ENCODE results near the gene TMEM242. TPM values are rescaled to one million over a fixed set of nuclear protein-coding genes. Genes with fewer than 3 reads are reported as not detected.

TMEM242 gene
- total and polyA plus RNA-seq, 2 of the 13 experiments (the other 11 are each of a cell fraction or from before 2014, with no cell fraction given), result 5.6 to 11.1 TPM

DNA sequence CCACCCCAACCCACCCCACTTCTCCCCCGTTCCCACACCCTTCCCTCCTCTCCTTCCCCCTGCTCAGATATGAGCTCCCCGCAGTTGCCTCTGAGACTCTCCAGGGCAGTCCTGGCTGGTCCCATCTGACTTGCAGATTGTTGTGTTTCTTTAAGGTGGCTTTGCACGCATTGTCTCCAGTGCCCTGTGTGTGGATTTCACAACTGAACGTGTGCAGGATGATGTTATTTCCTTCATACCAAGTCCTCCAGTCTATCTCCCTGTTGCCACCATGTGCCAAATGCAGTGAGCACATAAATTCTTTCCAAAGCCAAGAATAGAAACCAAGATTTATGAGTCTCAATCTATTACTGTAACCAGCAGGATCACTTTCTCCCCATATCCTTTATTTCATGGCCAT, 79.1 kb downstream of the TMEM242 start:
- Histone ChIP-seq H3K27me3 (ENCODE audit: control insufficient read depth in 1 of 2, insufficient read depth in 2 of 2, low read length in 2 of 2) (peaks cover 6 to 52% of the 10 kb centered on the region in 2 experiments; a peak in 3 of 5 replicates), H4K20me1 (ENCODE audit: insufficient read depth, low read length) (no peaks in the 10 kb centered on the region), H3K27ac (ENCODE audit: extremely low read length, insufficient read depth, low read length) (no peak overlapping the region), H3K4me2 (ENCODE audit: low read depth, low read length) (no peak overlapping the region), H3K4me3 (replicated peaks in 1 of 3; ENCODE audit: insufficient read depth in 1 of 3, low read depth in 2 of 3, low read length in 3 of 3) (no peak overlapping the region), H3K36me3 (replicated peaks in 1 of 2; ENCODE audit: control insufficient read depth in 1 of 2, insufficient read depth in 2 of 2, low read length in 2 of 2) (no peaks in the 10 kb centered on the region), H3K9ac (ENCODE audit: insufficient read depth, low read depth, low read length) (no peak overlapping the region), H2AFZ (ENCODE audit: low read length) (no peak overlapping the region), H3K79me2 (ENCODE audit: insufficient read depth, low read length) (no peaks in the 10 kb centered on the region), H3K4me1 (ENCODE audit: insufficient read depth, low read length) (peaks cover 13% of the 10 kb centered on the region), H3K9me3 (ENCODE audit: low read length) (no peaks in the 10 kb centered on the region)
- ChIA-PET CTCF (ENCODE audit: low intra/inter-chr PET ratio, low total read pairs) (no interaction called here), POLR2A (no interaction called here)
- TF ChIP-seq ZNF619 (CRISPR knock-in tag; IDR thresholded peaks at IDR 0.05) (no peak), ZBTB42 (CRISPR knock-in tag; IDR thresholded peaks at IDR 0.05) (no peak), NPAS2 (CRISPR knock-in tag; IDR thresholded peaks at IDR 0.05; ENCODE audit: borderline replicate concordance) (no peak), ZNF407 (CRISPR knock-in tag; IDR thresholded peaks at IDR 0.05; ENCODE audit: not compliant biosample characterization) (no peak), MEIS1 (CRISPR knock-in tag; IDR thresholded peaks at IDR 0.05; ENCODE audit: borderline replicate concordance) (no peak), ATF6 (CRISPR knock-in tag; conservative IDR thresholded peaks at IDR 0.05) (no peak), ZNF589 (CRISPR knock-in tag; conservative IDR thresholded peaks at IDR 0.05) (no peak), YY1 (IDR thresholded peaks at IDR 0.05; ENCODE audit: insufficient read depth, insufficient replicate concordance, low read depth, low read length) (no peak), TGIF2 (CRISPR knock-in tag; IDR thresholded peaks at IDR 0.05) (no peak)
- TF ChIP-seq, protein P1, sequence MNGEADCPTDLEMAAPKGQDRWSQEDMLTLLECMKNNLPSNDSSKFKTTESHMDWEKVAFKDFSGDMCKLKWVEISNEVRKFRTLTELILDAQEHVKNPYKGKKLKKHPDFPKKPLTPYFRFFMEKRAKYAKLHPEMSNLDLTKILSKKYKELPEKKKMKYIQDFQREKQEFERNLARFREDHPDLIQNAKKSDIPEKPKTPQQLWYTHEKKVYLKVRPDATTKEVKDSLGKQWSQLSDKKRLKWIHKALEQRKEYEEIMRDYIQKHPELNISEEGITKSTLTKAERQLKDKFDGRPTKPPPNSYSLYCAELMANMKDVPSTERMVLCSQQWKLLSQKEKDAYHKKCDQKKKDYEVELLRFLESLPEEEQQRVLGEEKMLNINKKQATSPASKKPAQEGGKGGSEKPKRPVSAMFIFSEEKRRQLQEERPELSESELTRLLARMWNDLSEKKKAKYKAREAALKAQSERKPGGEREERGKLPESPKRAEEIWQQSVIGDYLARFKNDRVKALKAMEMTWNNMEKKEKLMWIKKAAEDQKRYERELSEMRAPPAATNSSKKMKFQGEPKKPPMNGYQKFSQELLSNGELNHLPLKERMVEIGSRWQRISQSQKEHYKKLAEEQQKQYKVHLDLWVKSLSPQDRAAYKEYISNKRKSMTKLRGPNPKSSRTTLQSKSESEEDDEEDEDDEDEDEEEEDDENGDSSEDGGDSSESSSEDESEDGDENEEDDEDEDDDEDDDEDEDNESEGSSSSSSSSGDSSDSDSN (CRISPR knock-in tag; IDR thresholded peaks at IDR 0.05), result no peak
- WGBS (ENCODE audit: low lambda C conversion rate), result 17% methylated on average over 4 of the region's 4 CpGs
- ATAC-seq (no peak), FAIRE-seq (no peak), DNase-seq (ENCODE audit: low spot score) (no peak)
- intact Hi-C loops (cut with micrococcal nuclease; ENCODE audit: unreplicated experiment), result no loop called here
- no TSS peak for BruUV-seq (replicated peaks)
- in situ Hi-C loops (cut with HindIII; ENCODE audit: extremely low pct_ligation_motif_present, low pct_unique_long_range_greater_than_20kb), result no loop called here
